Lower lobe of right lung (tissue), 2 donors: ENCODE data around the gene DSE. TPM values are rescaled to one million over a fixed set of nuclear protein-coding genes. Genes with fewer than 3 reads are reported as not detected.

Source experiments
- ATAC-seq, 2 donors: fragments of 200-7000 bp; cut with Tn5 transposase; one replicate each; pipeline ENCODE4 v1.9.1; 2020 to 2022; ENCODE audit warnings: mild to moderate bottlenecking in 2 of 2, moderate library complexity in 2 of 2
- DNase-seq: peaks from one replicate; pipeline ENCODE4 v3.0.0-alpha.2; 2020
- H3K27ac ChIP-seq: fragments of 200-600 bp; one replicate; pipeline ENCODE4 v1.8.0; 2022
- H3K27me3 ChIP-seq: fragments of 200-600 bp; one replicate; pipeline ENCODE4 v1.8.0; 2022; ENCODE audit warnings: low read depth
- H3K36me3 ChIP-seq: fragments of 200-600 bp; one replicate; pipeline ENCODE4 v1.8.0; 2022; ENCODE audit warnings: mild to moderate bottlenecking
- H3K4me1 ChIP-seq: fragments of 200-600 bp; one replicate; pipeline ENCODE4 v1.8.0; 2022
- H3K4me3 ChIP-seq: fragments of 200-600 bp; one replicate; pipeline ENCODE4 v1.8.0; 2022; ENCODE audit warnings: mild to moderate bottlenecking
- H3K9me3 ChIP-seq: fragments of 200-600 bp; one replicate; pipeline ENCODE4 v1.8.0; 2022
- CTCF ChIP-seq: fragments of 200-600 bp; IDR thresholded peaks from one replicate; pipeline ENCODE4 v1.8.0; 2022; ENCODE audit warnings: antibody characterized with exemption, mild to moderate bottlenecking
- intact Hi-C: fragments of 100-400 bp; cut with DNase I; formaldehyde crosslinking; loops from one replicate; pipeline ENCODE4 v1.11.0; 2022
- total RNA-seq: library from RNA; stranded (reverse); fragmentation: NEBNext Ultra II Directional; extraction: Animal tissue kit (Norgen Biotek cat#: 25700); gene quantifications from one replicate; pipeline ENCODE4 v1.2.1, GENCODE V29; 2021
- donor health status: DM: no; HTN: yes; CAD: no; lungs with severe emphysema.

The DSE gene
- total RNA-seq, 1 donor from 2014 or later, result 59.7 TPM

GRCh38 chr6:116463301-116463700 is 92.6 kb downstream of the DSE start:
- H3K27ac ChIP-seq, result no peak overlapping the region
- DNase-seq (no peak), ATAC-seq (no peak)
- peaks cover 39% of the 10 kb centered on the region for H3K4me1 ChIP-seq
- peaks cover 14% of the 10 kb centered on the region for H3K27me3 ChIP-seq
- no peaks in the 10 kb centered on the region for H3K36me3 ChIP-seq
- no peak overlapping the region for H3K4me3 ChIP-seq
- intact Hi-C loops, result no loop called here
- no peaks in the 10 kb centered on the region for H3K9me3 ChIP-seq
- no peak for TF ChIP-seq CTCF

- intact Hi-C loops, result no loop called here
- peak overlapping the region; percentile 44 for H3K27ac ChIP-seq
- DNase-seq, result peak; percentile 64
- no peaks in the 10 kb centered on the region for H3K36me3 ChIP-seq
- TF ChIP-seq CTCF, result no peak
- peak; percentile 35 to 52 for ATAC-seq
- H3K27me3 ChIP-seq, result peaks cover 14% of the 10 kb centered on the region
- peaks cover 39% of the 10 kb centered on the region for H3K4me1 ChIP-seq
- no peak overlapping the region for H3K4me3 ChIP-seq
- no peaks in the 10 kb centered on the region for H3K9me3 ChIP-seq
Observed at GRCh38 chr6:116465246-116465645, 94.5 kb downstream of the DSE start.

- ATAC-seq (no peak), DNase-seq (no peak)
- intact Hi-C loops, result no loop called here
Observed at GRCh38 chr6:116467096-116467495, 96.3 kb downstream of the DSE start.

GRCh38 chr6:116467514-116467913 is 96.8 kb downstream of the DSE start:
- no peak for DNase-seq
- ATAC-seq, result peak in 1 of 2 donors; percentile 22
- Histone ChIP-seq H3K9me3 (no peaks in the 10 kb centered on the region), H3K4me1 (peaks cover 23% of the 10 kb centered on the region), H3K27ac (no peak overlapping the region), H3K4me3 (no peak overlapping the region), H3K36me3 (no peaks in the 10 kb centered on the region), H3K27me3 (peaks cover 8% of the 10 kb centered on the region)
- no peak for TF ChIP-seq CTCF
- intact Hi-C loops, result no loop called here

More at GRCh38 chr6:116467096-116467495, 96.3 kb downstream of the DSE start:
- H3K27me3 ChIP-seq, result peaks cover 13% of the 10 kb centered on the region
- peaks cover 26% of the 10 kb centered on the region for H3K4me1 ChIP-seq
- H3K9me3 ChIP-seq, result no peaks in the 10 kb centered on the region
- no peak for TF ChIP-seq CTCF
- H3K4me3 ChIP-seq, result no peak overlapping the region
- no peaks in the 10 kb centered on the region for H3K36me3 ChIP-seq
- H3K27ac ChIP-seq, result no peak overlapping the region

GRCh38 chr6:116468293-116468692 is 97.5 kb downstream of the DSE start:
- no peak for TF ChIP-seq CTCF
- Histone ChIP-seq H3K27me3 (peaks cover under 1% of the 10 kb centered on the region), H3K36me3 (no peaks in the 10 kb centered on the region), H3K4me3 (no peak overlapping the region), H3K27ac (no peak overlapping the region), H3K9me3 (no peaks in the 10 kb centered on the region), H3K4me1 (peaks cover 15% of the 10 kb centered on the region)
- DNase-seq, result no peak
- intact Hi-C loops, result no loop called here
- peak in 1 of 2 donors; percentile 80 for ATAC-seq

GRCh38 chr6:116471531-116471930 is 100.8 kb downstream of the DSE start:
- Histone ChIP-seq H3K9me3 (no peaks in the 10 kb centered on the region), H3K36me3 (no peaks in the 10 kb centered on the region), H3K4me1 (peaks cover 13% of the 10 kb centered on the region), H3K4me3 (no peak overlapping the region), H3K27ac (no peak overlapping the region), H3K27me3 (no peaks in the 10 kb centered on the region)
- no peak for DNase-seq
- ATAC-seq, result no peak
- no peak for TF ChIP-seq CTCF
- intact Hi-C loops, result no loop called here
